Measurements from ENCODE around the gene DAGLA.
A peak's percentile ranks its signal among the peaks of the same experiment; 100 is the strongest.

- TF ChIP-seq CTCF (IDR thresholded peaks at IDR 0.05) (peak in 1 of 3 experiments; percentile 14), POLR2A (IDR thresholded peaks at IDR 0.05) (no peak)
These were observed 15.7 kb downstream of the DAGLA start for GRCh38 chr11:61695917-61696316.
